Heart right ventricle (tissue), 16 donors: ENCODE measurements around the gene ISCU. TPM values are rescaled to one million over a fixed set of nuclear protein-coding genes. Genes with fewer than 3 reads are reported as not detected.

ENCODE experiments used
- ATAC-seq, 8 donors: fragments of 200-7000 bp; cut with Tn5 transposase; one replicate each; pipeline ENCODE4 v1.9.1; 2020; ENCODE audit warnings: mild to moderate bottlenecking in 8 of 8, moderate library complexity in 8 of 8, moderate number of reproducible peaks in 1 of 8
- DNase-seq, 2 donors: peaks; one replicate each; pipeline ENCODE4 v3.0.0-alpha.2; 2020
- H3K27ac ChIP-seq, 10 donors: fragments of 200-600 bp; sonication (generic) in 2 of 10; one replicate each; pipeline versions ENCODE4 v1.5.0 to v1.8.0; 2020 to 2022; ENCODE audit warnings: mild to moderate bottlenecking in 3 of 10
- H3K27me3 ChIP-seq, 7 donors: fragments of 200-600 bp; one replicate each; pipeline ENCODE4 v1.8.0; 2021 to 2022; ENCODE audit warnings: mild to moderate bottlenecking in 2 of 7
- H3K36me3 ChIP-seq, 9 donors: fragments of 200-600 bp; sonication (generic) in 1 of 9; one replicate each; pipeline versions ENCODE4 v1.5.0 to v1.8.0; 2020 to 2022; ENCODE audit warnings: mild to moderate bottlenecking in 2 of 9
- H3K4me1 ChIP-seq, 9 donors: fragments of 200-600 bp; sonication (generic) in 1 of 9; one replicate each; pipeline versions ENCODE4 v1.5.0 to v1.8.0; 2020 to 2022; ENCODE audit warnings: mild to moderate bottlenecking in 4 of 9
- H3K4me3 ChIP-seq, 10 donors: fragments of 200-600 bp; sonication (generic) in 2 of 10; one replicate each; pipeline versions ENCODE4 v1.5.0 to v1.8.0; 2020 to 2022; ENCODE audit warnings: mild to moderate bottlenecking in 7 of 10, moderate library complexity in 2 of 10
- H3K9me3 ChIP-seq, 11 donors: fragments of 200-600 bp in 10 of 11; sonication (generic) in 2 of 11; one replicate each; pipeline versions ENCODE4 v1.5.0 to v1.8.0; 2013 to 2022; ENCODE audit warnings: mild to moderate bottlenecking in 2 of 11, control low read depth in 1 of 11, moderate library complexity in 1 of 11
- CTCF ChIP-seq, 9 donors: fragments of 200-600 bp; sonication (generic) in 2 of 9; IDR thresholded peaks; one replicate each; pipeline versions ENCODE4 v1.5.0 to v1.8.0; 2021 to 2022; ENCODE audit warnings: antibody characterized with exemption in 9 of 9, mild to moderate bottlenecking in 5 of 9, moderate library complexity in 1 of 9
- WGBS, 2 donors: extraction: QIAGEN DNeasy Blood & Tissue Kit; methylation state at CpG; one replicate each; pipeline ENCODE4 v1.1.7; 2013; ENCODE audit warnings: inconsistent platforms in 1 of 2; 5-methylcytosine and 5-hydroxymethylcytosine counted together
- intact Hi-C, 10 donors: fragments of 100-400 bp; cut with DNase I; formaldehyde crosslinking; loops; one replicate each; pipeline versions ENCODE4 v1.11.1 to v1.14.2; 2022
- polyA plus RNA-seq, 2 donors: library from polyadenylated mRNA; stranded (reverse); fragments of 200-250 nt; gene quantifications; one replicate each; pipeline ENCODE4 v1.2.3, GENCODE V29; 2013
- total RNA-seq, 10 donors: library from RNA; stranded (reverse); fragmentation: NEBNext Ultra II Directional in 3 of 10; extraction: Animal tissue kit (Norgen Biotek cat#: 25700) in 3 of 10; gene quantifications; one replicate each; pipeline versions ENCODE4 v1.2.1 to v1.2.4, GENCODE V29; 2021 to 2023
- donor health status: Arrhythmogenic right ventricular cardiomyopathy.
- donor health status: ischemic (EF 13 %, LVEDD 7.1; RV severe dilation, severe dysfunction).
- donor health status: healthy with polysubstance abuse.
- donor health status: DM: no; HTN: yes; CAD: no.
- donor health status: DM: no; HTN: no; CAD: no.
- donor health status: ischemic (EF 25% LVEDD 6.9; RV normal size, moderate dysfunction).
- donor health status: ischemic (EF 25% LVEDD 5.7; RV mildly dilated, moderate dysfunction).
- donor health status: healthy.
- donor health status: DM: yes; HTN: yes; CAD: no.
- donor health status: Ischemic cardiomyopathy.
- donor health status: ischemic (EF 35%, LVEDD 5.7; RV mildly dilated, moderate dysfunction).
- donor health status: nonischemic (EF 11% LVEDD 7.7; RV severe dilation, severe dysfunction).
- donor health status: DM: yes; HTN: yes; CAD: no.
- donor health status: PGD.
- donor health status: ischemic (EF 29% LVEDD 5.4; RV normal size, mild dysfunction).
- donor health status: nonischemic (EF 23%, LVEDD 6.1; RV moderate dilation, normal function).

The ISCU gene
- total and polyA plus RNA-seq, 12 donors = 164 to 630 (median 516) TPM

- intact Hi-C loops = no loop called here
- 55 to 62% methylated on average over 7 of the region's 7 CpGs for WGBS, 2 donors
- Histone ChIP-seq H3K4me3 (no peak overlapping the region), H3K27me3 (no peaks in the 10 kb centered on the region), H3K9me3 (no peaks in the 10 kb centered on the region), H3K27ac (no peak overlapping the region), H3K4me1 (peaks cover 0 to 25% (median 0%) of the 10 kb centered on the region in 9 donors), H3K36me3 (no peaks in the 10 kb centered on the region)
- TF ChIP-seq CTCF (IDR thresholded peaks at IDR 0.05) = no peak
- ATAC-seq (peak in 4 of 8 donors; percentile 13 to 43 (median 28)), DNase-seq (no peak)
Observed at GRCh38 chr12:108583991-108584390, 21.6 kb downstream of the ISCU start.

- H3K36me3 ChIP-seq = no peaks in the 10 kb centered on the region
- TF ChIP-seq CTCF (IDR thresholded peaks at IDR 0.05) = no peak
- H3K4me1 ChIP-seq = peaks cover 0 to 25% (median 0%) of the 10 kb centered on the region in 9 donors
- H3K27me3 ChIP-seq = no peaks in the 10 kb centered on the region
- 77 to 82% methylated on average over 3 of the region's 3 CpGs for WGBS, 2 donors
- H3K9me3 ChIP-seq = no peaks in the 10 kb centered on the region
- H3K27ac ChIP-seq = no peak overlapping the region
- H3K4me3 ChIP-seq = no peak overlapping the region
- DNase-seq (no peak), ATAC-seq (no peak)
- intact Hi-C loops = no loop called here
Observed at GRCh38 chr12:108584456-108585065, 22.2 kb downstream of the ISCU start.

- Histone ChIP-seq H3K27me3 (no peaks in the 10 kb centered on the region), H3K4me1 (peaks cover 0 to 17% (median 0%) of the 10 kb centered on the region in 9 donors), H3K36me3 (no peaks in the 10 kb centered on the region), H3K4me3 (no peak overlapping the region), H3K9me3 (no peaks in the 10 kb centered on the region), H3K27ac (no peak overlapping the region)
- 72 to 77% methylated on average over 4 of the region's 4 CpGs for WGBS, 2 donors
- TF ChIP-seq CTCF (IDR thresholded peaks at IDR 0.05) = no peak
- DNase-seq (no peak), ATAC-seq (no peak)
- intact Hi-C loops = no loop called here
Observed at GRCh38 chr12:108585864-108586263, 23.5 kb downstream of the ISCU start.

GRCh38 chr12:108586306-108586705, 23.9 kb downstream of the ISCU start:
- Histone ChIP-seq H3K9me3 (no peaks in the 10 kb centered on the region), H3K4me1 (peaks cover 0 to 13% (median 0%) of the 10 kb centered on the region in 9 donors), H3K36me3 (no peaks in the 10 kb centered on the region), H3K4me3 (no peak overlapping the region), H3K27ac (no peak overlapping the region), H3K27me3 (no peaks in the 10 kb centered on the region)
- no peak for TF ChIP-seq CTCF (IDR thresholded peaks at IDR 0.05)
- no peak for DNase-seq
- intact Hi-C loops = no loop called here
- 92 to 93% methylated on average over 11 of the region's 11 CpGs for WGBS, 2 donors
- no peak for ATAC-seq
